Stimulated activated CD8-positive, alpha-beta memory T cell treated with anti-CD3 and anti-CD28 coated beads, Interleukin-7, amount 100 ng/mL, for 24 hours (primary cell): ENCODE measurements around the gene GPR153.

Source experiments
- DNase-seq: peaks from one replicate; pipeline ENCODE4 v3.0.0-alpha.2; 2020; ENCODE audit warnings: low read depth

GPR153 gene

DNA sequence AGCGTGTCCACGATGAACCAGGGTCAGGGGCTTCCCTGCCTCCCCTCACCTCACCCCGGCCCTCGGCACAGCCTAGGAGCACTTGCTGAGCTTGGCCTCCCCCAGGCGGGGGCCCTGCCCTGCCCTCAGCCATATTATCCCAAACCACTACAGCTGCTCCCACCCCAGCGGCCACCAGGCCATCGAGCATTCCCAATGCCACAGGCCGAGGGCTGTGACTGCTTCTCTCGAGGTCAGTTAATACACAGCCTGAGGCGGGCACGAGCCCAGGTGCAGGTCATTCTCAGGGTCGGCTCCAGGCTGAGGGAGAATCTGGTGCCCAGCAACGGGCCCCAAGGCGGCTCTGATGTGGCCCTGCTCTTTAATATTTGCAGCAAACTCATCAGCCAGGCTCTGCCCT lies 8.4 kb upstream of the GPR153 start:
- no peak for DNase-seq

GRCh38 chr1:6268415-6268814 lies 7.5 kb upstream of the GPR153 start:
- DNase-seq = no peak

DNA sequence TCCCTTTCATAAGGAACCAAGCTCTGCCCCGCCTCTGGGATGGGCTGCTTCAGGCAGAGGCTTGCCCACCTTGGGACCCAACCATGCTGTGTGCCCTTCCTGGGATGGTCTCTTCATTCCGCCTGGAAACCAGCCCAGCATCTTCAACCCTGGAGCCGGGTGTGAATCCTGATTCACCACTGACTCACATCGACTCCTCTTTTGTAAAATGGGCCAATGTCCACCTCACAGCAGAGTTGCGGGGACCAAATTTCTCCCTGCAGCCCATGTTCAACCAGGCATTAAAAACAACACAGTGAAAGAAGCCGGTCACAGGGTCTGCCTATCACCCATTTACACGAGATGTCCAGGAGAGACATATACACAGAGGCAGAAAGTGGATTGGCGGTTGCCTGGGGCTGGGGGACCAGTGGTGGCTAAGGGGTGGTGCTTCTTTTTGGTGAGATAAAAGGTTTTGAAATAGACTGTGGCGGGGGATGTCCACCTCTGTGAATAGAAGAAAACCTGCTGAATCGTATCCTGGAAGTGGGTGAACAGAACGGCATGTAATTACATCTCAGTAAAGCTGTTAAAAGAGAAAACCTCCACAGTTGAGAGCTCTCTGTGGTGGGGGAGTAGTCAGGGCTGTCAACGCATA lies 6.9 kb upstream of the GPR153 start:
- DNase-seq = no peak

DNA sequence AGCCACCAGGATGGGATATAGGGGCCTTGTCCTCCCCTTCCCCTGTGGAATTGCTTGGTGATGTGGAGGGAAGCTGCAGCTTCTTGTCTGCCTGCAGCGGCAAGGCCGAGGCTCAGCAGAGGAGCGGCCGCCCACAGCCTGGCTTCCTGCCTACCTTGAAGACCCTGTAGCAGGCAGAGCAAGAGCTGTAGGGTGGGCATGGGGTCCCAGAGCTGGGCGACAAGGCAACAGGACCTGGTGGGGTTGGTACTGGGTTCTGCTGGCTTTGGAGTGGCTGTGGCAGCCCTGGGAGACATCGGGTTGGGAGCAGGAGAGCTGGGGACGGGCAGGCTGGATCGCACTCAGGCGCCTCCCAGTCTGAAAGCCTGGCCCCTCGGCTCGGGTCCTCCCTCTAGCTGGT lies 5.7 kb upstream of the GPR153 start:
- DNase-seq = no peak

- no peak for DNase-seq
Observed at GRCh38 chr1:6265151-6265550, 4.3 kb upstream of the GPR153 start.

DNA sequence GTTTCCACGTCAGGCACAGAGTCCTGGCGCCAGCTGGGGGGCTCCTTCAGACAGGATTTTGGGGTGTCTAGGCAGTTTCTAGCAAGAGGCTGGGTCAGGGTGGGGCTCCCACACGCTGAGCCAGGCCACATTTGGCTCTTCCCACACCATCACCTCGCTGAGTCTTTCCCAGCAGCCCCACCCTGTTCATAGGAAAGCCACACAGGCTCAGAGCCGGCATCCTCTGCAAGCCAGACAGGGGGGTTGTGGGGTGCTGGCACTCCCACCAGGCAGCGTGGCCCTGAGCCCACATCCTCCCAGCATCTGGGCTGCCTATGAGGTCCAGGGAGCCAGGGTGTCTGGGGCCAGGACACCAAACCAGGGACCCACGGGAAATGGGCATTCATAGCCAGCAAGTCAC lies 2.8 kb upstream of the GPR153 start:
- no peak for DNase-seq

GRCh38 chr1:6262555-6263420 lies 1.9 kb upstream of the GPR153 start:
- no peak for DNase-seq

DNA sequence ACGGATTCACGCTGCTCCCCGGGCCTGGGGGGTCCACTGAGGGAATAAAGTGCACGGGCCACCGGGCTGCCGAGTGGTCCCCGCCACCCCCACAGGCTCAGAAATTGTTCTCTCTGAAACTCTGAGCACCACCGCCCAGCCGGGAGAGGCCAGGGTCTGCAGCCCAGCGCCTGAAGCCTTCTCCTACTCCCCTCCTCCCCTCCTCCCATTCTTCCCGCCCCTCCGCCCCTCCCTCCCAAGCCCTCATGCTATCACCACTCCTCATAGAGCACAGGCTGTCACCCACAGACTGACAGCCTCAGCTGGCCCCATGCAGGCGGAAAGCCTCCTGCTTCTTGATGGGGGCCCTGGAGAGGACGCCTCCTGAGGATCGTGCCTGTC lies 707 bp upstream of the GPR153 start:
- DNase-seq = no peak

GRCh38 chr1:6260433-6260934 lies 414 bp downstream of the GPR153 start:
- DNase-seq = no peak

DNA sequence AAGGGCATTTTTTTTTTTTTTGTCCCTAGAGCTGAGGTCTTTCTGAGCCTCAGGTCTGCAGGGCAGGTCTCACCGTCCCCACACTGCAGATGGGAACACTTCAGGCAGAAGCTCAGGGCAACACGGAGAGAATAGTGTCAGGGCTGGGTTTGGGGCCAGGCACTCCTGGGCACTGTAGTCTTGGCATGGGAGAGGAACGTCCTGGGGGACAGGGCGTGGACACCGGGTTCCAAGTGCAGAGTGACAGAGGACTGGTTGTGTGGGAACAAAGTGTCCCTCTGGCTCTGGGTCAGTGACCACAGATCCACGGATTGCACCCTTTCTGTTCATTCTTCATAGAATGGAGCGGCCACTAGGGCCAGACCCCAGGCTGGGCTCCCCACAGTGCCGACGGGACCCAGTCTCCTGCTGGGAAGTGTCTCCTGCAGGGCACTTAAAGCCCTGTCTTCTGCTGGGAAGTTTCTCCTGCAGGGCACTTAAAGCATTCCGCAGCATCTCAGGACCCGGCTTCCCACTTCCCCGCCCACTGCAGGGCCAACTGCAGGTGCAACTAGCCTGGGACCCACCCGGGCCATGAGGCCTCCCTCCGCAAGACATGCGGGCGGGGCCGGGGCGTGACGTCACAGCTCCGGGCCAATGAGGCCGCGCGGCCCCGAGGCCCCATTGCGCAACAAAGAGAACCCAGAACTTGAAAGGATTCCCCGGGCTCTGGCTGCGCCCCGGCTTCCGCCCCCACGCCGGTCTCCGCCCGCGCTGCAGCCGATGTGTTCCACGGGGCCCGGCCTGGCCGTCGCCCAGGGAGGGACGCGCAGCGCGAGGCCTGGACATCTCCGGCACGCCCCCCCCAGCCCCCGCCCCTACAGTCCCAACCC lies 1.2 kb downstream of the GPR153 start:
- peak; percentile 53 for DNase-seq

GRCh38 chr1:6258675-6259074 lies 2.2 kb downstream of the GPR153 start:
- no peak for DNase-seq

- DNase-seq = no peak
Observed at GRCh38 chr1:6257541-6258069, 3.3 kb downstream of the GPR153 start.

GRCh38 chr1:6256645-6257044 lies 4.3 kb downstream of the GPR153 start:
- no peak for DNase-seq

- DNase-seq = no peak
Observed at GRCh38 chr1:6254691-6255090, 6.2 kb downstream of the GPR153 start.

- no peak for DNase-seq
Observed at GRCh38 chr1:6253380-6253779, 7.5 kb downstream of the GPR153 start.

GRCh38 chr1:6252374-6252710 lies 8.6 kb downstream of the GPR153 start:
- no peak for DNase-seq

- DNase-seq = no peak
Observed at GRCh38 chr1:6251681-6252373, 9.1 kb downstream of the GPR153 start.

- no peak for DNase-seq
Observed at GRCh38 chr1:6251233-6251632, 9.7 kb downstream of the GPR153 start.

DNA sequence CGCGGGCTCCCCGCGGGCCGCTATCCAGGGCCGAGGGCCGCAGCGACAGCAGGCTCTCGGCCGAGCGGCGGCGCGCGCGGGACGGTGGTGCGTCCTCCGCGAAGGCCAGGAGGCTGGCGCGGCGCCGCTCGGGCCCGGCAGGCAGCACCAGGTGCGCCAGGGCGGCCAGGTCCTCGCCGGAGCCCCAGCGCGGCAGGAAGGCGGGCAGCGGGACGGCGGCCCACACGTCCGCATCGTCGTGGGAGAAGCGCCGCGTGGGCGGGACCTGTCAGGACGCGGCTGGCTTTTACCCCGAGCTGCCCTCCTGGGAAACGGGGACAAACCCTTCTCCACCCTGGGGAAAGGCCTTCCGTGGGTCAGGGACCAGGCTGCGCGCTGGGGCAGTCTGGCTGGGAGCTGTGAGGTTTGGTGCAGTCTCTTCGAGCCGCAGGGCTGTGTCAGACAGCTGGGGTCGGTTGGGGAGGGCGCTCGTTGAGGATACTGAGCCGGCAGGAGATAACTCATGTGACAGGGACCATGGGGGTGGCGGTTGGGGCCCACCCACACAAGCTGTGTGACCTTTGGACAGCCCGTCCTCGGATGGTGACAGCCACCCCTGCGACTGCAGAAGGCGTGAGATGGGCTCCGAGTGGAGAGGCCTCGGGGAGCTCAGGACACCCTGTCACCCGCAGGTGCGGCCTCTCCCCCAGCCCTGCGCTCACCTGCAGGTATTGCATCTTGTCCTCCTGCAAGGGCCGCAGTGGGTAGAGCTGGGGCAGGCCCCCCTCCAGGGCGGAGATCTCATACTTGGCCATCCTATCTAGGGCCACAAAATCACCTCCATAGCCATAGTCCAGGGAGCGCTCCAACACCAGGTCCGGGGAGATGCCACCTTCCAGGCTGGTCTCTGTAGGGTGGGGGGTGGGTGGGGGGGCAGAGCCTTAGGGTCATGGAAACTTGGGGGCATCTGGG lies 10.9 kb downstream of the GPR153 start:
- DNase-seq = no peak

DNA sequence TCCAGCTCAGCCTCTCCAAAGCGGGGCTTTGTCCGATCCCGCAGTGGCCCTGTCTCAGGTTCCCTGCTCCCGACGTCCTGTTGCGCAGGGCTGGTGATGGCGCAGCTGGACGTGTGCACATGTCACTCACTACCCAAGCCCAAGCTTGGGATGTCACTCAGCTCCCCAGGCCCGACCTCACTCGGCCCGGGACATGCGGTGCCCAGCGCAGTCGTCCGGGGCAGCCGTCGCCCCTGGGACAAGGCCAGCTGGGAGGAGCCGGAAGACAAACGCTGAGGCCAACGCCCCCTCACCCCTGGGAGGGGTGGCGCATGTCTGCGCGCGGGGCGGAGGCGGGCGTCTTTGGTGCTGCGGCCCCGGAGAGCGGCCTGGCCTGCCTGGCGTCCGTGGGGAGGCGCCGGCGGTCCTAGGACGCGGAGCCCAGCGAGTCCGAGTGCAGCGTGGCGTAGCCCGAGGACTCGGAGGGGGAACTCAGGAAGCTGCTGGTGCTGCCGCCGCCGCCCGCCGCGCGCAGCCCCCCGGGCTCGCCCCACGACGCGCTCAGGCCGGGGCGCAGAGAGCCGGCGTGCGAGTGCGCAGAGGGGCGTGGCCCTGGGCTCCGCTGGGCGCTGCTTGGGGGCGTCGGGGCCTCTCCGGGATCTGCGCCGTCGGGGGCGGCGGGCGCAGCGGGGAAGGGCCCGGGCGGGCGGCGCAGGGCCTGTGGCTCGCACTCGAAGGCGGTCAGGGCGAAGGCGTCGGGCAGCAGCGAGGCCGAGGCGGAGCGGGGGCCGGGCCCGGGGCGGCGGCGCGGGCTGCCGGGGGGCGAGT lies 11.8 kb downstream of the GPR153 start:
- DNase-seq = no peak
